DND-41 (cell line): ENCODE measurements around the gene PGK2.

Experiments
- EZH2 ChIP-seq: IDR thresholded peaks from 3 replicates; pipeline ENCODE4 v1.6.1; 2012; ENCODE audit warnings: borderline replicate concordance, low read depth, mild to moderate bottlenecking, moderate library complexity, low read length, inconsistent platforms; ENCODE audit not compliant: severe bottlenecking
- TF ChIP-seq, protein P1 (sequence below): IDR thresholded peaks from 2 replicates; pipeline ENCODE4 v1.5.1; 2012; ENCODE audit warnings: borderline replicate concordance, low read length, moderate library complexity, mild to moderate bottlenecking; ENCODE audit not compliant: poor library complexity, severe bottlenecking; ENCODE audit errors: extremely low read depth

DNA sequence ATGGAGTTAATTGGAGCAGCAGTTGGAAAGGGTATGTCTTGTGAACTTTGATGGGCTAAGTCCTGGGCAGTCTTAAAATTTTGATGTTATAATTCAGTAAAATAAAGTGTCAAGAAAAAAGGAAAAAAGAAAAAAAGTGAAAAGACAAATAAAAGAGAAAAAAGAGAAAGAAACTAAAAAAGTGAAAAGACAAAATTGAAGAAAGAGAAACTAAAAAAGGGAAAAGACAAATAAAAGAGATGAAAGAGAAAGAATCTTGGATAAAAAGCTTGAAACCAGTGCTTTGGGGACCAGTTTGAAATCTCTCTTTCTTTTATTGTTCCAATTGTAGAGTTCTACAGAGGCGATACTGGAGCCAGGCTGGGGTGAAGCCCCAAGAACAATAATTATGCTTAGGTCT is 12.0 kb upstream of the PGK2 start:
- TF ChIP-seq, protein P1, sequence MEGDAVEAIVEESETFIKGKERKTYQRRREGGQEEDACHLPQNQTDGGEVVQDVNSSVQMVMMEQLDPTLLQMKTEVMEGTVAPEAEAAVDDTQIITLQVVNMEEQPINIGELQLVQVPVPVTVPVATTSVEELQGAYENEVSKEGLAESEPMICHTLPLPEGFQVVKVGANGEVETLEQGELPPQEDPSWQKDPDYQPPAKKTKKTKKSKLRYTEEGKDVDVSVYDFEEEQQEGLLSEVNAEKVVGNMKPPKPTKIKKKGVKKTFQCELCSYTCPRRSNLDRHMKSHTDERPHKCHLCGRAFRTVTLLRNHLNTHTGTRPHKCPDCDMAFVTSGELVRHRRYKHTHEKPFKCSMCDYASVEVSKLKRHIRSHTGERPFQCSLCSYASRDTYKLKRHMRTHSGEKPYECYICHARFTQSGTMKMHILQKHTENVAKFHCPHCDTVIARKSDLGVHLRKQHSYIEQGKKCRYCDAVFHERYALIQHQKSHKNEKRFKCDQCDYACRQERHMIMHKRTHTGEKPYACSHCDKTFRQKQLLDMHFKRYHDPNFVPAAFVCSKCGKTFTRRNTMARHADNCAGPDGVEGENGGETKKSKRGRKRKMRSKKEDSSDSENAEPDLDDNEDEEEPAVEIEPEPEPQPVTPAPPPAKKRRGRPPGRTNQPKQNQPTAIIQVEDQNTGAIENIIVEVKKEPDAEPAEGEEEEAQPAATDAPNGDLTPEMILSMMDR, result no peak
- TF ChIP-seq EZH2, result no peak
